HG03520 (cell line): ENCODE results near the gene CATSPERZ.

Experiments
- ATAC-seq: cut with Tn5 transposase; IDR thresholded peaks from one replicate; pipeline ENCODE4 v1.9.1; 2021; ENCODE audit warnings: mild to moderate bottlenecking, moderate library complexity; ENCODE audit not compliant: unreplicated experiment

The CATSPERZ gene

GRCh38 chr11:64352995-64353714, 53.0 kb downstream of the CATSPERZ start:
- no peak for ATAC-seq

GRCh38 chr11:64353715-64354506, 53.8 kb downstream of the CATSPERZ start:
- ATAC-seq, result no peak
